Peyer's patch (tissue), 4 donors: Measurements from ENCODE around the gene MAP4K3.

Experiments
- CTCF ChIP-seq, 6 experiments: fragments of 450-650 bp in 4 of 6; fragments of 200-600 bp in 2 of 6; sonication (generic) in 1 of 6; IDR thresholded peaks; one replicate each; pipeline ENCODE4 v1.5.1; 2017 to 2019; ENCODE audit warnings: antibody characterized with exemption in 6 of 6, mild to moderate bottlenecking in 3 of 6, moderate library complexity in 1 of 6
- POLR2A ChIP-seq, 2 donors: fragments of 450-650 bp; IDR thresholded peaks; one replicate each; pipeline ENCODE4 v1.5.1; 2017; ENCODE audit warnings: antibody characterized with exemption in 2 of 2, mild to moderate bottlenecking in 2 of 2, moderate library complexity in 2 of 2

GRCh38 chr2:39429746-39430145, 7.3 kb downstream of the MAP4K3 start:
- TF ChIP-seq CTCF (IDR thresholded peaks at IDR 0.05) (no peak), POLR2A (IDR thresholded peaks at IDR 0.05) (no peak)
